ENCODE measurements around the gene BSDC1.

BSDC1 gene

DNA sequence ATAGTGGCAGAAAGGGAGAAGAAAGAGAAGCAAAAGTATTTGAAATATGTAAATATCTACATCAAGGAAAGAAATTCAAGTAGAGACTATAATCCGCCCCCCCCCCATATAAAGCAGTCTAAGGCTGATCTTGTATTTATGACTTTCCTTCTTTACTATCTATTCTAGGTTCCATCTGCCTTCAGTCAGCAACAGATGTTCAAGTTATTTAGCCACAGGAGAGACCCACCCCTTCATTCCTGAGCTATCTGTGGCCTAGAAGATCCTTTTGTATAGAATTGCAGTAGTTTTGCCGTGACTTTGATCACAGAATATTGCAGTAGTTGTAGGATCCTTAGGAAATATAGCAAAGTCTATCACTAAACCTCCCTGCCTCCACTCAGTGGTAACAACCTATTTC is 10.7 kb upstream of the BSDC1 start:
- TF ChIP-seq, protein P1, sequence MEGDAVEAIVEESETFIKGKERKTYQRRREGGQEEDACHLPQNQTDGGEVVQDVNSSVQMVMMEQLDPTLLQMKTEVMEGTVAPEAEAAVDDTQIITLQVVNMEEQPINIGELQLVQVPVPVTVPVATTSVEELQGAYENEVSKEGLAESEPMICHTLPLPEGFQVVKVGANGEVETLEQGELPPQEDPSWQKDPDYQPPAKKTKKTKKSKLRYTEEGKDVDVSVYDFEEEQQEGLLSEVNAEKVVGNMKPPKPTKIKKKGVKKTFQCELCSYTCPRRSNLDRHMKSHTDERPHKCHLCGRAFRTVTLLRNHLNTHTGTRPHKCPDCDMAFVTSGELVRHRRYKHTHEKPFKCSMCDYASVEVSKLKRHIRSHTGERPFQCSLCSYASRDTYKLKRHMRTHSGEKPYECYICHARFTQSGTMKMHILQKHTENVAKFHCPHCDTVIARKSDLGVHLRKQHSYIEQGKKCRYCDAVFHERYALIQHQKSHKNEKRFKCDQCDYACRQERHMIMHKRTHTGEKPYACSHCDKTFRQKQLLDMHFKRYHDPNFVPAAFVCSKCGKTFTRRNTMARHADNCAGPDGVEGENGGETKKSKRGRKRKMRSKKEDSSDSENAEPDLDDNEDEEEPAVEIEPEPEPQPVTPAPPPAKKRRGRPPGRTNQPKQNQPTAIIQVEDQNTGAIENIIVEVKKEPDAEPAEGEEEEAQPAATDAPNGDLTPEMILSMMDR (IDR thresholded peaks at IDR 0.05; ENCODE audit: low read length): no peak
- no peak overlapping the region for H3K4me3 ChIP-seq (ENCODE audit: low read depth, low read length, poor library complexity, severe bottlenecking)
- no peaks in the 10 kb centered on the region for H3K9me2 ChIP-seq (ENCODE audit: low read depth, low read length)
- H4K20me1 ChIP-seq (ENCODE audit: insufficient read depth, low read length): no peaks in the 10 kb centered on the region
- H3K4me2 ChIP-seq (ENCODE audit: low read length): no peak overlapping the region
- no peaks in the 10 kb centered on the region for H3K9me3 ChIP-seq (ENCODE audit: low read length)
- H3K9ac ChIP-seq (ENCODE audit: low read length): no peak overlapping the region
- H3K79me2 ChIP-seq (ENCODE audit: insufficient read depth, low read length): no peaks in the 10 kb centered on the region
- no peak overlapping the region for H3K27ac ChIP-seq (ENCODE audit: low read depth, low read length, poor library complexity, severe bottlenecking)
- H2AFZ ChIP-seq (ENCODE audit: low read length): no peak overlapping the region
- no peaks in the 10 kb centered on the region for H3K4me1 ChIP-seq (ENCODE audit: insufficient read depth, low read length, severe bottlenecking)
- H3K27me3 ChIP-seq (ENCODE audit: insufficient read depth, low read length): peaks cover 9% of the 10 kb centered on the region; the same call in 1 of the 2 replicates
- no peaks in the 10 kb centered on the region for H3K36me3 ChIP-seq (ENCODE audit: insufficient read depth, low read length)
- H3F3A ChIP-seq (ENCODE audit: insufficient read depth, low read length): no peaks in the 10 kb centered on the region

DNA sequence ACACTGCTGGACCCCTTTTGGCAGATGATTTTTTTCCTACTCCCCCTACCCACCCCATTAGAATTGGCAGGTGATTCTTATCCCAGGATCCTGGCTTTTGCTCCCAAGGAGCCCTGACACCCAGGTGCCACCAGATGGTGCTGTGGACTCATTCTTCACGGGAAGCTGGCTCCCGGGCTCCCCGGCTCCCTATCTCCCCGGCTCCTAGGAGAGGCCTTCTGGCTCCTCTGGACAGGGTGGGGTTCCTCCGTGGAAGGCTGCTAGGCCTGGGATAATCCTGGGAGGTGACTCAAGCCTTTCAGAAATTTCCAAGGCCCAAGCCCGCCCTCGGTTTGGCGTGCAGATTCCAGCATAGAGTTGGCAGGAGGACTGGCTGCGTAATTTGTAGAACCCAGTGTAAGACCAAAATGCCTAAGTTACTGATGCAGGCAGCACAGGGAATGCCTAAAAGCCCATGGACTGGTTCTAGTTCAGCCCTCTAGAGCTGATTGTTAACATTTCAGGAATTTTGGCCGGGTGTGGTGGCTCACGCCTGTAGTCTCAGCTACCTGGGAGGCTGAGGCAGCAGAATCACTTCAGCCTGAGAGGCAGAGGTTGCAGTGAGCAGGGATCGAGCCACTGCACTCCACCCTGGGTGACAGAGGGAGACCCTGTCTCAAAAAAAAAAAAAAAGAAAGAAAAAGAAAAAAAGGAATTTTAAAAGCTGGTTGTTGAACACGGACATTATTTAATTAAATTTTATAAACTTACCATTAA is 6.8 kb upstream of the BSDC1 start:
- TF ChIP-seq EZH2 (IDR thresholded peaks at IDR 0.05; ENCODE audit: borderline replicate concordance, low read length): no peak
- TF ChIP-seq, protein P1 (IDR thresholded peaks at IDR 0.05; ENCODE audit: low read length): peak; percentile 93

DNA sequence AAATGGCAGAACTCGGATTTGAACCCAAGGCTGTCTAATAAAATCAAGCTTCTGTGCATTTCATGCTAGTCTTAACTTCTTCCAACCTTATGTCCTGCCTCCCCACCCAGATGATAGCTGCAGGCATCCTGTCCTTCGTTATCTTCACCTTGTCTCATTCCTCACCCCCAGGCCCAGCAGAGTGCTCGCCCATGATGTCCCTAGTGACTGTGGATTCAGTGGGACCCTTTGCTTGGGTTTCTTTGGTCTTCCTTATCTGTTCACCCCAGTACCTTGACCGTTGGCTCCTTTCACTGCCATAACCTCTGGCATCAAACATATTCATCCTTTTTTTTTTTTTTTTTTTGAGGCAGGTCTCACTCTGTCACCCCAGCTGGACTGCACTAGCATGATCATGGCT is 5.6 kb upstream of the BSDC1 start:
- H3K4me3 ChIP-seq (ENCODE audit: low read depth, low read length, poor library complexity, severe bottlenecking): no peak overlapping the region
- H3K9me2 ChIP-seq (ENCODE audit: low read depth, low read length): no peaks in the 10 kb centered on the region
- H2AFZ ChIP-seq (ENCODE audit: low read length): no peak overlapping the region
- H3K79me2 ChIP-seq (ENCODE audit: insufficient read depth, low read length): no peaks in the 10 kb centered on the region
- TF ChIP-seq EZH2 (IDR thresholded peaks at IDR 0.05; ENCODE audit: borderline replicate concordance, low read length): no peak
- TF ChIP-seq, protein P1 (IDR thresholded peaks at IDR 0.05; ENCODE audit: low read length): no peak
- H3K9ac ChIP-seq (ENCODE audit: low read length): no peak overlapping the region
- H3K9me3 ChIP-seq (ENCODE audit: low read length): peaks cover 3% of the 10 kb centered on the region; the same call in 1 of the 2 replicates
- H3K27ac ChIP-seq (ENCODE audit: low read depth, low read length, poor library complexity, severe bottlenecking): no peak overlapping the region
- H3K27me3 ChIP-seq (ENCODE audit: insufficient read depth, low read length): 0 out of 2 replicates have a peak, but pooled peaks cover 4% of the 10 kb centered on the region
- peaks cover 4% of the 10 kb centered on the region for H3K4me1 ChIP-seq (ENCODE audit: insufficient read depth, low read length, severe bottlenecking)
- H3F3A ChIP-seq (ENCODE audit: insufficient read depth, low read length): no peaks in the 10 kb centered on the region
- H4K20me1 ChIP-seq (ENCODE audit: insufficient read depth, low read length): no peaks in the 10 kb centered on the region
- H3K36me3 ChIP-seq (ENCODE audit: insufficient read depth, low read length): no peaks in the 10 kb centered on the region
- no peak overlapping the region for H3K4me2 ChIP-seq (ENCODE audit: low read length)

More for the DNA sequence above, 6.8 kb upstream of the BSDC1 start:
- Histone ChIP-seq H3K9me2 (ENCODE audit: low read depth, low read length) (no peaks in the 10 kb centered on the region), H4K20me1 (ENCODE audit: insufficient read depth, low read length) (no peaks in the 10 kb centered on the region), H3K4me1 (ENCODE audit: insufficient read depth, low read length, severe bottlenecking) (no peaks in the 10 kb centered on the region), H3K79me2 (ENCODE audit: insufficient read depth, low read length) (no peaks in the 10 kb centered on the region), H3K4me2 (ENCODE audit: low read length) (peak overlapping the region; percentile 17; the same call in 1 of the 2 replicates), H3K4me3 (ENCODE audit: low read depth, low read length, poor library complexity, severe bottlenecking) (no peak overlapping the region), H3K9me3 (ENCODE audit: low read length) (peaks cover 3% of the 10 kb centered on the region; the same call in 1 of the 2 replicates), H3K27ac (ENCODE audit: low read depth, low read length, poor library complexity, severe bottlenecking) (no peak overlapping the region), H3F3A (ENCODE audit: insufficient read depth, low read length) (no peaks in the 10 kb centered on the region), H3K9ac (ENCODE audit: low read length) (no peak overlapping the region), H3K27me3 (ENCODE audit: insufficient read depth, low read length) (0 out of 2 replicates have a peak, but pooled peaks cover 4% of the 10 kb centered on the region), H2AFZ (ENCODE audit: low read length) (no peak overlapping the region), H3K36me3 (ENCODE audit: insufficient read depth, low read length) (no peaks in the 10 kb centered on the region)

All from OCI-LY1 (cell line).